Head of caudate nucleus (tissue), 42 donors: Measurements from ENCODE around the gene ITGA8.
"Not testable (repeated sequence)": the region's sequence is repeated elsewhere in the genome, so short reads cannot be mapped to it uniquely, and the experiment has no call there.

Experiments used
- DNase-seq, 42 donors: peaks; one replicate each; pipeline versions ENCODE4 v3.0.0 to v3.0.0-alpha.2; 2020 to 2021; ENCODE audit warnings: mixed read lengths in 7 of 42
- intact Hi-C: fragments of 100-400 bp; cut with DNase I; formaldehyde crosslinking; loops from one replicate; pipeline ENCODE4 v1.15.0; 2022

The ITGA8 gene

GRCh38 chr10:15582972-15583371 is 136.8 kb downstream of the ITGA8 start:
- DNase-seq, intact Hi-C loops: not testable (repeated sequence)

GRCh38 chr10:15579605-15580004 is 140.1 kb downstream of the ITGA8 start:
- no peak for DNase-seq
- intact Hi-C loops = no loop called here

GRCh38 chr10:15572531-15573045 is 147.1 kb downstream of the ITGA8 start:
- intact Hi-C loops = no loop called here
- no peak for DNase-seq

- DNase-seq = peak in 22 of 42 donors; percentile 4 to 56 (median 18)
- intact Hi-C loops = no loop called here
Measured at GRCh38 chr10:15571575-15571974, 148.1 kb downstream of the ITGA8 start.

- no peak for DNase-seq
- intact Hi-C loops = no loop called here
Measured at GRCh38 chr10:15570738-15571339, 148.9 kb downstream of the ITGA8 start.

GRCh38 chr10:15567952-15568351 is 151.8 kb downstream of the ITGA8 start:
- no peak for DNase-seq
- intact Hi-C loops = no loop called here

GRCh38 chr10:15563246-15563645 is 156.5 kb downstream of the ITGA8 start:
- DNase-seq = no peak
- intact Hi-C loops = no loop called here

GRCh38 chr10:15562578-15562977 is 157.1 kb downstream of the ITGA8 start:
- intact Hi-C loops = no loop called here
- DNase-seq = no peak

GRCh38 chr10:15562116-15562515 is 157.6 kb downstream of the ITGA8 start:
- intact Hi-C loops = no loop called here
- no peak for DNase-seq

GRCh38 chr10:15558136-15558535 is 161.6 kb downstream of the ITGA8 start:
- intact Hi-C loops = no loop called here
- DNase-seq = no peak

- intact Hi-C loops, DNase-seq: not testable (repeated sequence)
Measured at GRCh38 chr10:15557168-15557567, 162.6 kb downstream of the ITGA8 start.

- intact Hi-C loops = no loop called here
- no peak for DNase-seq
Measured at GRCh38 chr10:15550950-15551349, 168.8 kb downstream of the ITGA8 start.

GRCh38 chr10:15548331-15548730 is 171.4 kb downstream of the ITGA8 start:
- intact Hi-C loops = no loop called here
- DNase-seq = no peak

GRCh38 chr10:15546606-15547005 is 173.1 kb downstream of the ITGA8 start:
- intact Hi-C loops = no loop called here
- DNase-seq = no peak

- intact Hi-C loops = no loop called here
- no peak for DNase-seq
Measured at GRCh38 chr10:15545884-15546283, 173.8 kb downstream of the ITGA8 start.

GRCh38 chr10:15545266-15545665 is 174.5 kb downstream of the ITGA8 start:
- no peak for DNase-seq
- intact Hi-C loops = no loop called here

- intact Hi-C loops = no loop called here
- DNase-seq = no peak
Measured at GRCh38 chr10:15543994-15544393, 175.7 kb downstream of the ITGA8 start.

- no peak for DNase-seq
- intact Hi-C loops = no loop called here
Measured at GRCh38 chr10:15542817-15543216, 176.9 kb downstream of the ITGA8 start.

GRCh38 chr10:15541376-15541775 is 178.3 kb downstream of the ITGA8 start:
- DNase-seq = no peak
- intact Hi-C loops = no loop called here

GRCh38 chr10:15540727-15541126 is 179.0 kb downstream of the ITGA8 start:
- intact Hi-C loops = no loop called here

GRCh38 chr10:15539262-15539661 is 180.5 kb downstream of the ITGA8 start:
- intact Hi-C loops = no loop called here
- no peak for DNase-seq

More at GRCh38 chr10:15540727-15541126, 179.0 kb downstream of the ITGA8 start:
- no peak for DNase-seq
